ENCODE data around the gene HOXA10. TPM values are rescaled to one million over a fixed set of nuclear protein-coding genes. Genes with fewer than 3 reads are reported as not detected.

The HOXA10 gene
- total RNA-seq, 2 experiments from 2014 or later = not detected

DNA sequence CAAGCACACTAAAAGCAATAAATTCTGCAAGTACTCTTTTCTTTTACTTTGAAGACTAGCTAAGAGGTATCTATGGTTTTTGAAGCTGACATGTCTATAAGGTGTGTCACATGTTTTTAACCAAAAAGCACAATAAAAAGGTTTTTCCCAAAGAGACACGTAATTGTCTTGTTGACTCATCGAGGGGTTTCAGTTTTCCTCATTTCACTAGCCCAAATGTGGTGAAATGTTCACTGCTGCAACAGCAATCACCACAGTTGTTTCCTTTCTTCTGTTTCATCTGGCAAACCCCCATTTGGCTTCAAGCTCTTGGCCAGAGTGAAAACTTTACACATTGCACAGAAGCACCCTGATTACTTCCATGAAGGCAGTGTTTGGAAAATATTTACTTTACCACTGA, 39.7 kb downstream of the HOXA10 start:
- H3K4me1 Mint-ChIP-seq (ENCODE audit: low read depth) = no peaks in the 10 kb centered on the region
- H3K27ac Mint-ChIP-seq = no peak overlapping the region
- ChIA-PET CTCF (no interaction called here), POLR2A (no interaction called here)
- Histone ChIP-seq H3K9me3 (ENCODE audit: control insufficient read depth in 1 of 2, insufficient read depth in 1 of 2, low read length in 2 of 2) (peaks cover 0 to 8% of the 10 kb centered on the region in 2 experiments), H3K36me3 (ENCODE audit: insufficient read depth, low read length) (no peaks in the 10 kb centered on the region), H3K4me3 (ENCODE audit: low read length) (no peak overlapping the region), H3K27ac (ENCODE audit: low read depth in 1 of 2, low read length in 2 of 2) (no peak overlapping the region), H3K27me3 (ENCODE audit: control insufficient read depth in 1 of 2, insufficient read depth in 2 of 2, low read length in 2 of 2) (peaks cover 25 to 56% of the 10 kb centered on the region in 2 experiments), H3K4me1 (ENCODE audit: insufficient read depth, low read length) (peaks cover 10% of the 10 kb centered on the region)
- no peak for ATAC-seq (ENCODE audit: poor library complexity)
- no peaks in the 10 kb centered on the region for H3K9me3 Mint-ChIP-seq
- TF ChIP-seq CTCF (IDR thresholded peaks at IDR 0.05) = no peak
- intact Hi-C loops (cut with DNase I, micrococcal nuclease) = no loop called here
- no peak overlapping the region for H3K4me3 Mint-ChIP-seq
- no peaks in the 10 kb centered on the region for H3K36me3 Mint-ChIP-seq (ENCODE audit: low read depth)
- DNase-seq = peak in 1 of 14 experiments; percentile 51
- H3K27me3 Mint-ChIP-seq = peaks cover 74% of the 10 kb centered on the region

DNA sequence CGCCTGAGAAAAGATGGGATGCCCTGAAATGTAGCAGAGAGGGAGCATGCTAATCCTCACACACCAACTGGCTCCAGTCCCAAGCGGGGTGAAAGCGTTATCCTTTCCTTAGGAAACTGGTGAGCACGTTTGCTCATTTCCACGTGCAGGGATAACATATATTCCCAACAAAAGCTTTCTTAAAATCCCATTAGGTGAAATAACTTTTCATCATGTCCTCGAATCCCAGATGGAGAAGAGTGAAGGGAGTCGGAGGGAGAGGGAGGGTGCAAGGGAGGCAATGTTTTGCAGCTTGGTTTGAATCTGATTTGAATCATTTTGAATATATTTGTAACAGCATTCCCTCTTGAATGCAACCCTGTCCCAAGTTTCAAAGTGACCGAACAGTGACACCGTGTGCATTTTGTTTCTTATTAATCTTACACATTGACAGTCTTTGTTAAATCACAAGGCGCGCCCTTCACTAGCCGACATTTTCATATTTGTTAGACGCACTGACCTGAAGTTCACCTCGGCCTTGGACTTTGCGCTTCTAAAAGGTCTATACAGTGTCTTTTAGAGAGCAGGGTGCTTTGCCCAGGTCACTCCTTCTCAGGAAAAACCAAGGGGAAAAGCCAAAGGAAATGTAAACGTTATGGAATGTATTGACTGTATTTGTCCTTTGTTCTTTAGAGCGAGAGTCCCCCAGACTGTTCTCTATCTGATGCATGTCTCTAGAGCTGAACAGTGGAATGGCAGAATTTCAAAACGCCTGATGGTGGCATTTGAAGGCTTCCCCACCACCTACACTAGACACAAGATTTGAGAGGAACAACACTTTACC, 40.5 kb downstream of the HOXA10 start:
- Mint-ChIP-seq H3K4me3 (no peak overlapping the region), H3K4me1 (ENCODE audit: low read depth) (no peaks in the 10 kb centered on the region), H3K27ac (no peak overlapping the region), H3K36me3 (ENCODE audit: low read depth) (no peaks in the 10 kb centered on the region), H3K27me3 (peaks cover 79% of the 10 kb centered on the region), H3K9me3 (no peaks in the 10 kb centered on the region)
- peaks cover 0 to 8% of the 10 kb centered on the region in 2 experiments for H3K9me3 ChIP-seq (ENCODE audit: control insufficient read depth in 1 of 2, insufficient read depth in 1 of 2, low read length in 2 of 2)
- ATAC-seq (ENCODE audit: poor library complexity) (no peak), DNase-seq (no peak)
- peaks cover 28 to 53% of the 10 kb centered on the region in 2 experiments for H3K27me3 ChIP-seq (ENCODE audit: control insufficient read depth in 1 of 2, insufficient read depth in 2 of 2, low read length in 2 of 2)
- H3K4me1 ChIP-seq (ENCODE audit: insufficient read depth, low read length) = peaks cover 10% of the 10 kb centered on the region
- POLR2A ChIA-PET = no interaction called here
- no peak overlapping the region for H3K4me3 ChIP-seq (ENCODE audit: low read length)
- H3K36me3 ChIP-seq (ENCODE audit: insufficient read depth, low read length) = no peaks in the 10 kb centered on the region
- intact Hi-C loops (cut with DNase I, micrococcal nuclease) = no loop called here
- CTCF ChIA-PET = no interaction called here
- TF ChIP-seq CTCF (IDR thresholded peaks at IDR 0.05) = no peak
- no peak overlapping the region for H3K27ac ChIP-seq (ENCODE audit: low read depth in 1 of 2, low read length in 2 of 2)

- Histone ChIP-seq H3K9me3 (ENCODE audit: control insufficient read depth in 1 of 2, insufficient read depth in 1 of 2, low read length in 2 of 2) (peaks cover 0 to 8% of the 10 kb centered on the region in 2 experiments), H3K27me3 (ENCODE audit: control insufficient read depth in 1 of 2, insufficient read depth in 2 of 2, low read length in 2 of 2) (peaks cover 31 to 48% of the 10 kb centered on the region in 2 experiments), H3K4me3 (ENCODE audit: low read length) (no peak overlapping the region), H3K27ac (ENCODE audit: low read depth in 1 of 2, low read length in 2 of 2) (no peak overlapping the region), H3K36me3 (ENCODE audit: insufficient read depth, low read length) (no peaks in the 10 kb centered on the region), H3K4me1 (ENCODE audit: insufficient read depth, low read length) (peaks cover 10% of the 10 kb centered on the region)
- intact Hi-C loops (cut with DNase I, micrococcal nuclease) = no loop called here
- ATAC-seq (ENCODE audit: poor library complexity) (no peak), DNase-seq (no peak)
- TF ChIP-seq CTCF (IDR thresholded peaks at IDR 0.05) = no peak
- H3K27ac Mint-ChIP-seq = no peak overlapping the region
- no peak overlapping the region for H3K4me3 Mint-ChIP-seq
- ChIA-PET CTCF (no interaction called here), POLR2A (no interaction called here)
- no peaks in the 10 kb centered on the region for H3K4me1 Mint-ChIP-seq (ENCODE audit: low read depth)
- H3K27me3 Mint-ChIP-seq = peaks cover 76% of the 10 kb centered on the region
- H3K36me3 Mint-ChIP-seq (ENCODE audit: low read depth) = no peaks in the 10 kb centered on the region
- no peaks in the 10 kb centered on the region for H3K9me3 Mint-ChIP-seq
Measured at GRCh38 chr7:27132978-27133377, 41.1 kb downstream of the HOXA10 start.
